H7 (cell line): ENCODE measurements around the gene AKAP6. TPM values are rescaled to one million over a fixed set of nuclear protein-coding genes. Genes with fewer than 3 reads are reported as not detected.

Experiments
- DNase-seq: peaks from one replicate; pipeline ENCODE4 v3.0.0; 2012
- H3K27me3 ChIP-seq: 2 replicates; pipeline ENCODE4 v1.6.0; 2011; ENCODE audit warnings: mild to moderate bottlenecking, low read length; ENCODE audit not compliant: control insufficient read depth, insufficient read depth
- H3K36me3 ChIP-seq: replicated peaks from 2 replicates; pipeline ENCODE4 v1.5.1; 2011; ENCODE audit warnings: low read length; ENCODE audit not compliant: control insufficient read depth, insufficient read depth
- H3K4me3 ChIP-seq: 2 replicates; pipeline ENCODE4 v1.5.1; 2011; ENCODE audit warnings: low read depth, mild to moderate bottlenecking, control low read depth, low read length, moderate library complexity; ENCODE audit not compliant: insufficient read depth
- total RNA-seq: library from RNA; depleted of rRNA; stranded (reverse); fragments of >200 nt; shearing (Covaris generic); gene quantifications from 2 replicates; pipeline ENCODE4 v1.2.3, GENCODE V29; 2014

Gene AKAP6
- total RNA-seq, 1 experiment from 2014 or later: 0.28 TPM

DNA sequence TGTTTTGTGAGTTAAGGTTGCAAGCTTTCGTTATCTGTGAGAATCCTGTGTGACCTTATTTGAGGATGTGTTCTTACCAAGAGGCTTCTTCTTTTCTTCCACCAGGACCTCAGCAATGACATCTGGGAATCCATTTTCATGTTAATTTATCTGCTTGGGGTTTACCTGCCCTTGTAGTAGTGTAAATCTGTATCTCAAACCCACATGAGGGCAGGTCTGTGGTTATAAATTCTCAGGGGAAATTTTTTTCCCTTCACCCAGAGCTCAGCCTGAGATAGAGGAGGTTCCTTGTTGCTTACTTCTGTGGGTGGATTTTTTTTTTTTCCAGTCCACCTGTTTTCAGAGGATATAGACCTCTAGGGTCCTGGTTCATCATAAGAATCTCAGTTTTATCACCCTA, 70.8 kb downstream of the AKAP6 start:
- no peaks in the 10 kb centered on the region for H3K36me3 ChIP-seq
- H3K4me3 ChIP-seq: no peak overlapping the region
- no peaks in the 10 kb centered on the region for H3K27me3 ChIP-seq
- DNase-seq: no peak

DNA sequence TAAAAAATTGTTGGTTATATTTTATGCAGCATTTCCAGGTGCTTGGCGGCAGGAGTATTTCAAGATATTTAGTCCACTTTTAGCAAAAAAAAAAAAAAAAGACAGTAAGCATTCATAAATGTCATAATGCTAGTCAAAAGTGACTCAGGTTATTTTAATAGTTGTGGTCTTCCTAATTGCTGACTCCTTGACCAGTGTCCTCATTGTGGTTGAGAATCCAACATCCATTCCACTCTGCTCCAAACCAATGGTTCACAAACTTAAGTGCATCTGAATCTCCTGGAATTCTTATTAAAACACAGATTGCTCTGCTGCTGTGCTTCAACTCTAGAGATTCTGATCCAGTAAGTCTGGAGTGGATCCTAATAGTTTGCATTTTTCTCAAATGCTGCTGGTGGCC, 71.4 kb downstream of the AKAP6 start:
- H3K36me3 ChIP-seq: no peaks in the 10 kb centered on the region
- DNase-seq: no peak
- H3K27me3 ChIP-seq: no peaks in the 10 kb centered on the region
- no peak overlapping the region for H3K4me3 ChIP-seq

DNA sequence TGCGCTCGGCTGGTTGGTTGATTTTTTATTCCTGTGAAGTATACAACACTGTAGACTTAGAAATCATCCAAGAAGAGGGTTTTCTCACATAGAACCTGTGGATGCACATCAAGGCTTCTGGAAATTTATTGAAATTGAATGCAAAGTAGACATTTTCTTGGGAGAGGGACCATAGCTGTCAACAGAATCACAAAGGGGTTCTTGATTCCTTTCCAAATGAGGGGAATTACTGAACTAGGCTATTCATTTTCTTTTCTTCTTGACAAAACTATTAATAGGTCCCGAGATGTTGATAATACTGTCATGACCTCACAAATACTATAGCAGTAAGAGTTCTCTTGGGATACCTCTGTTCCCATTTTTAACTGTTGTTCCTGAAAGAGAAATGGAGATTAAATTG, 73.9 kb downstream of the AKAP6 start:
- Histone ChIP-seq H3K27me3 (no peaks in the 10 kb centered on the region), H3K4me3 (no peak overlapping the region), H3K36me3 (no peaks in the 10 kb centered on the region)
- no peak for DNase-seq

DNA sequence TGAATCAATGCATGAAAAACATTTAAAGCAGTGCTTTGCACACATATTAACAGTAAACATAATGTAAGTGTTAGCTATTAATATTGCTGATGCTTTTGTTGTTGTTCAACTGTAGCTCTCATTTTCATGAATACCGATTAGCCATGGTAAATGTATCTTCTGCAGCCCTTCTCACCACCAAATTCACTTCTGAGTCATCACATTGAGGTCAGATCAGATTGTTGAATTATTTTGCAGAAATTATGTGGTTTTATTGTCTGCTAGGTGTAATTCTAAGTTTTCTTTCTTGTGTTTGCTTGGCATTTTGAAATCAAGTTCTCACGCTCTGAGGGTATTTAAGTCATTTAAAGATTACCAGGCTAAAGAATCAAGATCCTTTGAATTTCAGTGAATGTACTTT, 74.6 kb downstream of the AKAP6 start:
- no peak for DNase-seq
- Histone ChIP-seq H3K27me3 (no peaks in the 10 kb centered on the region), H3K4me3 (no peak overlapping the region), H3K36me3 (no peaks in the 10 kb centered on the region)

DNA sequence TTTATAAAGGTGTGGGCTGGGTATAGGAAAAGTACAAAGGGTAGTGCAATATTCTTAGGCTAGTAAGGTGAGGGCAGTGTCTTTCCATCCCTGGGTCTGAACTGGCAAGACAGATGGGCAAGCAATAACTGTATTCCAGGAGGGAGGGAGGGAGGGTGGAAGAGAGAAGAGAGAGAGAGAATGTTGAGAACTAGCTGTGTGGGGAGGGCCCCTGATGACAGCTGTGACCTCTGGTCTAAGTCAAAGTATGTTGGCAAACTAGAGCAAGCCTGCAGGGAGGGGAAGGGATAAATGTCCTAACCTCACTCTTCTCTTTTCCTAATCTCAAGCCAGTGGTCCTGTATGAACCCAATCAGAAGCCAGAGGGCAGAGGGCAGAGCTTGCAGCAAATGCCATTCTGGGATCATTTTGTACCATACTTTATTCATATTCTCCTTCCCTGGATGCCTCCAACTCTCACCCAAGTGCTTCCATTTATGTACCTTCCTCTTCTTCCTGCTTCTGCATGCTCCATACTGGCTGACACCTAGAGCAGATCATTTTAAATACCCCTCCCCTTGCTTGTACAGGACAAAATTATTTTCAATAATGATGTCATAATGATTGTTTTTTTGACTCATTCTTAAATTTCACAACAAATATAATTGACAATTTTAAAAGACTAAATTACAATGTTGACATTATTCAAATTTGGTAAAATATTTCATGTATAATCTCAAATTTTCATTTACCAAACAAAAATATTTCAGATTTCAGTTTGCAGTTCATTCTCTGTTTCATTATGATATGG, 75.9 kb downstream of the AKAP6 start:
- Histone ChIP-seq H3K36me3 (no peaks in the 10 kb centered on the region), H3K27me3 (no peaks in the 10 kb centered on the region), H3K4me3 (no peak overlapping the region)
- no peak for DNase-seq

DNA sequence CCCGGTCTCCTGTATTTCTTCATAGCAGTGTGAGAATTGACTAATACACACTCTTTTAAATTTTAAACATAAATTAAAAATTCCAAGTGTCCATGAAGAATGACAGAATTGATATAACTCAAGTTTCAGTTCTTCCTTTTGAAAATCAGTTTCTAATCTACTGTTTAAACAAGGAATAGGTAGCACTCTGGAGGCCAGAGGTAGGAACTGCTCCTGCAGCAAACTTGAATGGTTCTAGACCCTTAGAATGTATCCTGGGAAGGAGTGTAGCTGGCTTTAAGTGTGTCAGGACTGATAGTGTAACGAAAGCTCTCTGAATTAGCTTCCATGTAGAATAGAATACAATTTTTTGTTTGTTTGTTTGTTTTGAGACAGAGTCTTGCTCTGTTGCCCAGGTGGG, 76.8 kb downstream of the AKAP6 start:
- no peaks in the 10 kb centered on the region for H3K36me3 ChIP-seq
- DNase-seq: no peak
- no peaks in the 10 kb centered on the region for H3K27me3 ChIP-seq
- H3K4me3 ChIP-seq: no peak overlapping the region

DNA sequence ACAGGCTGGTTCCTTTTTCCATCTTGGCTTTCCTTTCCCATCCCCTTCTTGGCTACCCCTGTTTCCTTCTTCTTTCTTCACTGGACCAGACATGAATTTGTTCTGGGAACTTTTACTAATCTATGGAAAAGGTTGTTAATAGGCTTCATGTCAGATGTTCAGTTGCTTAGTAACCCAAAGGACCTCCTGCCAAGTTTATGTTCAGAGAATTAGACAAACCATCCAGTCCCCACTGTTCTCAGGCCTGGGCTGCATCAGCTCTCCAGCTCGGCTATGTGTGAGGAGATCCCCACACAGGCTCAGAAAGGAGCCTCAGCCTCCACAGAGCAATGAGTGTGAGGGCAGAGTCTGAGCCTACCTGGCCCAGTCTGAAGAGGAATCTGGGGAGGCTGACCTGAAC, 78.0 kb downstream of the AKAP6 start:
- H3K27me3 ChIP-seq: no peaks in the 10 kb centered on the region
- H3K4me3 ChIP-seq: no peak overlapping the region
- no peak for DNase-seq
- H3K36me3 ChIP-seq: no peaks in the 10 kb centered on the region

DNA sequence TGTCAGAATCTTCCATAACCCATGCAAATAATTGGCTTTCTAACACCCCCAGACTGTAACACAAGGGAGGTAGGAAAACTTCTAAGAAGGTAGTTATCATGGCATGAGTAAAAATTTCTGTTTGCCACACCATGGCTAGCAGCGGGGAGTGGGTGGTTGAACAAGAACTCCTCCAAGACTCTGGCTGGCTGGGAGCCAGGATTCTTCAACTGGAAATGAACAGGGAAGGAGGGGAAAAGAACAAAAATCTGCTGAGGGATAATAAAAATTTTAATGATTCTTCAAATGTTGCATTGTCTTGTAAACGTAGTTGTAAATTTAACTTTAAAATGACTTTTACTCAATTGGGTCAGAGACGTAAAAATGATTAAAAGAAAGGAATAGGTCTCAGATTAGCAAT, 78.9 kb downstream of the AKAP6 start:
- no peak overlapping the region for H3K4me3 ChIP-seq
- no peak for DNase-seq
- H3K36me3 ChIP-seq: no peaks in the 10 kb centered on the region
- H3K27me3 ChIP-seq: no peaks in the 10 kb centered on the region

DNA sequence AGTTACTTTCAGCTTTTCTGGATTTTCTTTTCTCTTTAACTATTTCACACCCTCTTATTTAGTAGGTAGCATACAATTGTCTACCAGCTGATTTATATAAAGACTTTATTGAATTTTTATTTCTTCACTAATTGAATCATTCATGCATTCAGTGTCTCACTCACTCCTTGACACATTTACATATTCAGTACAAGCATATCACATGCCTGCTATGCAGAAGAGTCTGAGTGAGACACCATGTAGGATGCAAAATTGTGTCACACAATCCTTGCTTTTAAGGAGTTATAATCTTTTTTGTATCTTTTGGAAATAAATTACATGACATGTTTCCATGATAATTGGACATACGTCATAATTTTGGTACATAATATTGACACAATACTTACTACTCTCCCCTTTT, 83.0 kb downstream of the AKAP6 start:
- no peak for DNase-seq
- H3K4me3 ChIP-seq: no peak overlapping the region
- H3K27me3 ChIP-seq: no peaks in the 10 kb centered on the region
- H3K36me3 ChIP-seq: no peaks in the 10 kb centered on the region

DNA sequence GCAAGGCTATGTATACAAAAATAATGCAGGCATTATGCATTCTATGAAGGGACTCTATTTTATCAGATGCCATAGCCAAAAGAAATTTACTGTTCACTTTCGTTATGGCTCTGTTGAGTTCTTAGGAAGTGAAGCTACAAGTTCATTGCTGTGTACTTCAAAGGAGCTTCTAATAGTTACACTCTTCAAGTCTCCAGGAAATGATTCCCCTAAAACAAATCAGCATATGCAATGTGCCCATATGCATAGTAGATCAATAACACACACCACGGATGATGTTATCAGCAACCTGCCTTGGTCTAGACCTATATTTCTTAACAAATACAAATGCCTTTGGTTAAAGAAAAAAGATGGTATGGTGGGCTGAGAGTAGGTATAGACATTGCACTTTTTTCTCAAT, 83.4 kb downstream of the AKAP6 start:
- H3K36me3 ChIP-seq: no peaks in the 10 kb centered on the region
- no peak for DNase-seq
- no peak overlapping the region for H3K4me3 ChIP-seq
- no peaks in the 10 kb centered on the region for H3K27me3 ChIP-seq

DNA sequence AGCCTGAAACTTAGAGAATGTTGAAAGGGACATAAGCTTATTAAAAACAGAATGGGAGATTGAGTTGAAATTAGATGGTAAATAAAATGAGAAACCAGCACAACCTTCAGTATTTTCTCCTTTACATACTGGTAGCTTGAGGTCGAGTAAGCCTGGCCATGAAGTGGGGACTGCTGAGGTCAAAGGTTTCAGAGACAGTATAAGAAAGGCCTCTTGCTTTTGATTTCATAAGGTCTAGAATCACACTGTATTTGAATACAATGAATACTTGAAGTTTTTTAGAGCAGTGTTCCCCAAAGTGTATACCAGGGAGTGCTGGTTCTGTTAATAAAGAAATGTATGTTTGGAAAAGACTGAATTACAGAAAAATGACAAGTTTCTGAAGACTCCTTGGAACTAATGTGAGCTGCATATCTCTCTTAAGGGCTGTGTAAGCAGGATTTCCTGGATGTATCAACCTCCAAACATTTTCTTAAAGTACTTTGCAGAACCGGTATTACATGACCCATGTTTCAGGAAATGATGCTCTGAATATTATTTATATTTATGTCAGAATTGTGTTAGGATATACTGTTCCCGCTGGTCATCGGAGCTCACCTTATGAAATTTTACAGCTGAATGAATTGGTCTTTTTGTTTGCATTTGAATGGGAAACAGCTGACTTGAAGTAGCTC, 85.0 kb downstream of the AKAP6 start:
- no peaks in the 10 kb centered on the region for H3K36me3 ChIP-seq

DNA sequence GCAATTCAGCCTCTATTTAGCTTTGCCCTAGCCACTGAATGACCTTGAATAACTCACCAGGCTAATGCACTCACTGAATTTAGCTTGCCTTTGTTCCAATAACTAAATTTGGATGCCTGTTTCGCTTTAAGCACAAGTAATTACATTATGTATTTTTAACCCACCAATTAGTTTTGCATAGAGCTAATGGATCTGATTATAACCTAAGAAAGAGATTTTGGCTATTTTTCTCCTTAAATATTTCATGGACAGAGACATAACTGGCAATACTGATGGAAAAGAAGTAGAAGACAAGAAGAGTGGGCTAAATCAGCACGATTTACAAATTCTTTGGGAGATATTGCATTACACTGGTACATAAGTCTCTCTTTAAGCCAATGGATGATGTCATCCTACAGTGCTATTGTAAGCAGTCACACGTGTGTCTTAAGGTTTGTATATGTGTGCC, 85.7 kb downstream of the AKAP6 start:
- no peak for DNase-seq
- H3K36me3 ChIP-seq: no peaks in the 10 kb centered on the region
- no peaks in the 10 kb centered on the region for H3K27me3 ChIP-seq
- H3K4me3 ChIP-seq: no peak overlapping the region

More for the DNA sequence above, 85.0 kb downstream of the AKAP6 start:
- DNase-seq: no peak
- Histone ChIP-seq H3K4me3 (no peak overlapping the region), H3K27me3 (no peaks in the 10 kb centered on the region)

DNA sequence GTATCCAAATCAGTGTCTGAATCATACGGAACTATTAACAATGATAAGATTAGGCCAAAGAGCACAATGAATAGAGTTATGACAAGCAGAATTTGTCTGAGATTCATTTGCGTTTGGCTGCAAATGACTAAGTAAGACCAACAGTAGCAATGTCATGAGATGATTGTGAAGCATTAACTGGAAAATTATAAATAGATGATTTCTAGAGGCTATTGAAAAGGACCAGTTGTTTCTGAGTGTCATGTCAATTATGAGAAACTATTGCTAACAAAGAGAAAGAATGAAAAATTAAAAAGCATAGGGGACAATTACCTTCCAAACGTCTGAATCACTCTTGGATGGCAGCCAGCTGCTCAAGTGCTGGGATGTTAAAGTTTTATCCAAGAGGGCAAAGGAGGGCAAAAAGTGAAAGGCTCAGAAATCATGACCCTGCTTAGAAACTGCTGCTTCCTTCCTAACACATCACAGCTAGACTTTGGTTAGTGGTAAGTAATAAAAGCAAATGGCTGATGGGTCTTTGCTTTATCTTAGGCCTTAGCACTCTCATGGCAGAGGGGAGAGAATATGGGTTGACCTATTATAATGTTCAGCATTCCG, 89.0 kb downstream of the AKAP6 start:
- no peak overlapping the region for H3K4me3 ChIP-seq
- H3K27me3 ChIP-seq: no peaks in the 10 kb centered on the region
- no peaks in the 10 kb centered on the region for H3K36me3 ChIP-seq
- no peak for DNase-seq

DNA sequence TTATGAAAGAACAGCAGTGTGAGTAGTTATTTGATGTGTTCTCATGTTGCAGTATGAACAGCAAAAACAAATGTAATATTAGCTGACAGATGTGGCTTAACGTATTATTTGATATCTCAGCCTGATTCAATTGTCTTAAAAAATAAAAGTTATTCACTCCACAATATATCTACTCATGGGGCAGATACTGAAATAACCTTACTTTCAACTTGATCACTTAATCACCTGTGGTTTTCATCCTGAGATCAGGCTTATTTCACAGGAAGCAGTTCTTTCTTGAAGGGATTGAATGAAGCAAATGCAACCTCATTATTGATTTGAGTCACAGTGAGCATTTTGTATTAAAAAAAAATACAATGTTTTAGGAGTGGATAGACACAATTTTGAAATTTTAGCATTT, 90.3 kb downstream of the AKAP6 start:
- Histone ChIP-seq H3K36me3 (no peaks in the 10 kb centered on the region), H3K27me3 (no peaks in the 10 kb centered on the region), H3K4me3 (no peak overlapping the region)
- no peak for DNase-seq

DNA sequence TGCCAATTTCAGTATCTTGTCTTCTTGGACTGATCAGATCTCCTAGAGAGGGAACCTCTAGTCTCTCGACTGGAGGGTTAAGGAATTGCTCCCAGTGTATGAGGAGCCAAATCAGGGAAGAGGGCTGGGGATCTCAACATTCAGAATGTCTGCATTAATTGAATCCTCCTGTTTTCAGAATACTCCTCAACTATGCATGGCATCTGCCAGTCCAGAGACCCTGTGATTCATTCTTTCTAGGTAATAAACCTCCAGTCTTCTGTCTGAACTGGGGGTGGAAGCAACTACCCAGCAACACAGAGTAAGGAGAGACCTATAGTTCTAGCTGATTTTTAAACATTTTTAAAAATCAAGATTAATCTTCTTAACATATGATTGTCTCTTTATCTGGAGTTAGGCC, 92.7 kb downstream of the AKAP6 start:
- Histone ChIP-seq H3K27me3 (no peaks in the 10 kb centered on the region), H3K4me3 (no peak overlapping the region), H3K36me3 (no peaks in the 10 kb centered on the region)
- DNase-seq: no peak
